Choroid plexus epithelial cell (primary cell): ENCODE results near the gene SLCO1B1.

ENCODE experiments used
- DNase-seq: peaks from one replicate; pipeline ENCODE4 v3.0.0-alpha.2; 2010; ENCODE audit warnings: low read depth
- H3K4me3 ChIP-seq: 2 replicates; pipeline ENCODE4 v1.5.1; 2011; ENCODE audit warnings: low read depth, mild to moderate bottlenecking, control low read depth, low read length, moderate library complexity
- CTCF ChIP-seq: conservative IDR thresholded peaks from 2 replicates; pipeline ENCODE4 v1.5.1; 2011; ENCODE audit warnings: low read depth, mild to moderate bottlenecking, control low read depth, inconsistent platforms, low read length, moderate library complexity

The SLCO1B1 gene

GRCh38 chr12:21257172-21257571, 126.2 kb downstream of the SLCO1B1 start:
- no peak for TF ChIP-seq CTCF
- H3K4me3 ChIP-seq: no peak overlapping the region
- no peak for DNase-seq

- no peak overlapping the region for H3K4me3 ChIP-seq
- TF ChIP-seq CTCF: no peak
- no peak for DNase-seq
Observed at GRCh38 chr12:21264232-21264631, 133.2 kb downstream of the SLCO1B1 start.

- DNase-seq: no peak
- no peak overlapping the region for H3K4me3 ChIP-seq
- TF ChIP-seq CTCF: no peak
Observed at GRCh38 chr12:21265932-21266331, 134.9 kb downstream of the SLCO1B1 start.

GRCh38 chr12:21276826-21277225, 145.8 kb downstream of the SLCO1B1 start:
- no peak overlapping the region for H3K4me3 ChIP-seq
- TF ChIP-seq CTCF: no peak
- no peak for DNase-seq
